NT2/D1 (cell line): ENCODE results near the gene HVCN1.

Experiments used
- YY1 ChIP-seq: IDR thresholded peaks from 2 replicates; pipeline ENCODE4 v1.6.1; 2011; ENCODE audit not compliant: insufficient read length, insufficient read depth
- ZNF274 ChIP-seq: IDR thresholded peaks from 2 replicates; pipeline ENCODE4 v1.6.1; 2011; ENCODE audit warnings: mild to moderate bottlenecking, low read depth, low read length

DNA sequence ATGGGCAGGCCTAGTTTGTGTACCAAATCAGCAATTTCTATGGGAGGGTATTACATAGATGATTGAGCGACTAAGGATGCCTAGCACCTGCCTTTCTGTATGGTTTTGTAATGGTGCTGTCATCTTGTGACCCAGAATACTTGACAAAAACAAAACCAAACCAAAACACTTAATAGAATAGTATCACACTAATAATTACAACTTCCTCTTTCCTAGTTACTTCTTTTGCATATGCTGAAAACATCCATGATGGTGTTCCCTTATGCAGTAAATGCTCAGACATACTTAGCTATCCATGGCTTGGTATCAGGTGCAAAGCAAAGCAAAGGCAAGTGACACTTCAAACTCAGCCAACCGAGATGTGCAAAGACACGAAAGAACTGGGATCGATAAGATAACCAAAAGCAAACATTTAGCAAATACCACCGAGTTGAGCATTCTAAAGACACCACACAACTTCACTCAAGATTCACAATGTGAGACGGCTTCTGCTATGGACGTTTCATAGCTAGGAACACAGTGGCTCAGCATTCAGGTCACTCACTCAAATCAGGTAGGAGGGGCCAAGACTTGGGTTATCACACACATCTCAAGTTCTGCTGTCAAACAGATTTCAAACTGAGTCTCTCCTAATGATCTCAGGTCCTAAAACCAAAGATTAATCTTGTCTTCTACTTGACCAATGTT is 29.4 kb upstream of the HVCN1 start:
- TF ChIP-seq YY1 (no peak), ZNF274 (no peak)
